GM12878 (cell line): ENCODE data around the gene SLC27A5. TPM values are rescaled to one million over a fixed set of nuclear protein-coding genes. Genes with fewer than 3 reads are reported as not detected.
A peak's percentile ranks its signal among the peaks of the same experiment; 100 is the strongest.

Source experiments
- ATAC-seq: fragments of 200-7000 bp; cut with Tn5 transposase; 3 replicates; pipeline ENCODE4 v1.9.1; 2020; ENCODE audit warnings: mild to moderate bottlenecking, moderate library complexity
- BruUV-seq: library from RNA; stranded (reverse); fragments of 400-500 nt; replicated peaks from 2 replicates; lab custom pipeline; 2021; lab: Mats Ljungman, UMichigan
- CTCF ChIA-PET: fragments of 300-600 bp; sonication (Branson Sonifier 250); formaldehyde crosslinking; extraction: SDS; loops from one replicate; lab custom pipeline; 2021; ENCODE audit warnings: inconsistent platforms; lab: Yijun Ruan, JAX
- POLR2A ChIA-PET: fragments of 350-600 bp; formaldehyde crosslinking; extraction: SDS; loops from one replicate; lab custom pipeline; 2021; ENCODE audit warnings: inconsistent platforms; lab: Charles Lee
- RAD21 ChIA-PET: fragments of 300-600 bp; sonication (Branson Sonifier 250); formaldehyde crosslinking; loops from one replicate; lab custom pipeline; 2023; ENCODE audit warnings: antibody characterized with exemption; ENCODE audit not compliant: unreplicated experiment; lab: Charles Lee
- SMC1A ChIA-PET: fragments of 300-600 bp; sonication (Branson Sonifier 250); formaldehyde crosslinking; loops from one replicate; lab custom pipeline; 2023; ENCODE audit not compliant: unreplicated experiment, uncharacterized antibody; lab: Charles Lee
- DNase-seq: peaks from one replicate; pipeline ENCODE4 v3.0.0-alpha.2; 2011; ENCODE audit warnings: low read depth, low spot score
- FAIRE-seq: peaks from 3 replicates; lab custom pipeline; 2011; peaks lifted over from hg19 to GRCh38; lab: Jason Lieb, UNC
- H2AFZ ChIP-seq: 2 replicates; pipeline ENCODE4 v1.6.0; 2011; ENCODE audit warnings: low read depth, low read length, control low read depth; ENCODE audit not compliant: control insufficient read depth
- H3K27ac ChIP-seq: 2 replicates; pipeline ENCODE4 v1.5.1; 2011; ENCODE audit warnings: control low read depth; ENCODE audit not compliant: control insufficient read depth, insufficient read depth
- H3K27me3 ChIP-seq, 2 experiments: replicated peaks in 1 of 2; 2 replicates each; pipeline versions ENCODE4 v1.6.0 to v1.6.1; 2011; ENCODE audit warnings: low read length in 1 of 2; ENCODE audit not compliant: control insufficient read depth in 2 of 2, insufficient read depth in 2 of 2
- H3K36me3 ChIP-seq, 2 experiments: 2 replicates each; pipeline ENCODE4 v1.5.1; 2011; ENCODE audit warnings: low read length in 1 of 2; ENCODE audit not compliant: control insufficient read depth in 2 of 2, insufficient read depth in 2 of 2
- H3K4me1 ChIP-seq: 2 replicates; pipeline ENCODE4 v1.6.1; 2011; ENCODE audit warnings: mild to moderate bottlenecking, low read length, moderate library complexity, mixed read lengths; ENCODE audit not compliant: control insufficient read depth, insufficient read depth
- H3K4me2 ChIP-seq: 2 replicates; pipeline ENCODE4 v1.6.0; 2011; ENCODE audit warnings: control low read depth; ENCODE audit not compliant: control insufficient read depth, insufficient read depth
- H3K4me3 ChIP-seq: fragments of 200-600 bp; sonication (generic); 2 replicates; pipeline ENCODE4 v1.5.1; 2016
- H3K79me2 ChIP-seq: 2 replicates; pipeline ENCODE4 v1.6.0; 2011; ENCODE audit warnings: low read length; ENCODE audit not compliant: control insufficient read depth, insufficient read depth
- H3K9ac ChIP-seq: 2 replicates; pipeline ENCODE4 v1.8.0; 2011; ENCODE audit warnings: low read length, control low read depth, mixed read lengths; ENCODE audit not compliant: control insufficient read depth, insufficient read depth
- H3K9me3 ChIP-seq: replicated peaks from 3 replicates; pipeline ENCODE4 v1.5.1; 2011; ENCODE audit warnings: mild to moderate bottlenecking, low read length; ENCODE audit not compliant: control insufficient read depth, insufficient read depth
- H4K20me1 ChIP-seq: 2 replicates; pipeline ENCODE4 v1.6.0; 2011; ENCODE audit not compliant: control insufficient read depth, insufficient read depth
- ASH2L ChIP-seq: fragments of 300-600, 200-600 bp; sonication (generic); IDR thresholded peaks from 2 replicates; pipeline ENCODE4 v1.6.1; 2017; ENCODE audit warnings: low read depth, mild to moderate bottlenecking, borderline replicate concordance
- BCL3 ChIP-seq: IDR thresholded peaks from 2 replicates; pipeline ENCODE4 v1.6.1; 2011; ENCODE audit warnings: borderline replicate concordance, low read depth, mild to moderate bottlenecking, moderate library complexity, low read length; ENCODE audit not compliant: insufficient read depth, poor library complexity, severe bottlenecking
- CBX5 ChIP-seq: sonication (generic); IDR thresholded peaks from 2 replicates; pipeline ENCODE4 v1.6.1; 2016; ENCODE audit warnings: low read depth, moderate library complexity, mild to moderate bottlenecking, inconsistent platforms
- HCFC1 ChIP-seq: fragments of 150-350 bp; IDR thresholded peaks from 2 replicates; pipeline ENCODE4 v1.6.1; 2014; ENCODE audit warnings: low read length
- HDAC2 ChIP-seq: fragments of 200-600 bp; sonication (generic); IDR thresholded peaks from 2 replicates; pipeline ENCODE4 v1.6.1; 2017
- MEF2A ChIP-seq: IDR thresholded peaks from 2 replicates; pipeline ENCODE4 v1.6.1; 2011; ENCODE audit warnings: low read depth, mild to moderate bottlenecking, low read length, moderate library complexity; ENCODE audit not compliant: insufficient read depth
- MLLT1 ChIP-seq: fragments of 450-650 bp; IDR thresholded peaks from 2 replicates; pipeline ENCODE4 v1.6.1; 2016; ENCODE audit warnings: mild to moderate bottlenecking
- MTA3 ChIP-seq: IDR thresholded peaks from 2 replicates; pipeline ENCODE4 v1.6.1; 2012; ENCODE audit warnings: low read length, inconsistent platforms, borderline replicate concordance
- MYC ChIP-seq: IDR thresholded peaks from 2 replicates; pipeline ENCODE4 v1.6.1; 2011; ENCODE audit warnings: mild to moderate bottlenecking, low read length, moderate library complexity, inconsistent platforms; ENCODE audit not compliant: insufficient read depth, insufficient replicate concordance, insufficient read length, severe bottlenecking
- NFXL1 ChIP-seq: fragments of 450-650 bp; IDR thresholded peaks from 2 replicates; pipeline ENCODE4 v1.6.1; 2017; ENCODE audit warnings: antibody characterized with exemption, mild to moderate bottlenecking, borderline replicate concordance
- SIN3A ChIP-seq: IDR thresholded peaks from 2 replicates; pipeline ENCODE4 v1.6.1; 2012; ENCODE audit warnings: low read depth, low read length, improper control_type of control experiment
- SMC3 ChIP-seq: IDR thresholded peaks from 2 replicates; pipeline ENCODE4 v1.6.1; 2011; ENCODE audit warnings: low read length, improper control_type of control experiment, borderline replicate concordance
- SRF ChIP-seq, 2 experiments: IDR thresholded peaks; 2 replicates each; pipeline ENCODE4 v1.6.1; 2011; ENCODE audit warnings: low read depth in 2 of 2, low read length in 2 of 2, mild to moderate bottlenecking in 1 of 2, moderate library complexity in 1 of 2
- SUPT20H ChIP-seq: IDR thresholded peaks from 2 replicates; pipeline ENCODE4 v1.6.1; 2011; ENCODE audit warnings: low read depth, mild to moderate bottlenecking, low read length, moderate library complexity, borderline replicate concordance; ENCODE audit not compliant: control insufficient read depth
- ZBTB11 ChIP-seq: fragments of 450-650 bp; formaldehyde crosslinking; IDR thresholded peaks from 2 replicates; pipeline ENCODE4 v1.5.0; 2022; ENCODE audit warnings: mild to moderate bottlenecking, missing genetic modification characterization
- ZSCAN29 ChIP-seq: fragments of 450-650 bp; IDR thresholded peaks from 2 replicates; pipeline ENCODE4 v1.6.1; 2017; ENCODE audit warnings: mild to moderate bottlenecking, moderate library complexity
- WGBS: methylation state at CpG from one replicate; pipeline ENCODE4 v1.1.6; 2016; ENCODE audit warnings: low lambda C conversion rate; ENCODE audit not compliant: insufficient replicate concordance, insufficient coverage; ENCODE audit errors: missing lambda C conversion rate; 5-methylcytosine and 5-hydroxymethylcytosine counted together
- in situ Hi-C: fragments of 300-500 bp; cut with MboI; formaldehyde crosslinking; loops from 9 replicates; pipeline ENCODE4 v1.14.3; 2018; ENCODE audit warnings: mixed read lengths
- intact Hi-C: fragments of 100-400 bp; cut with micrococcal nuclease; formaldehyde crosslinking; loops from one replicate; pipeline ENCODE4 v1.14.2; 2022; ENCODE audit not compliant: unreplicated experiment
- polyA plus RNA-seq, 11 experiments: library from polyadenylated mRNA; depleted of rRNA in 4 of 11; unstranded in 6 of 11; stranded (reverse) in 5 of 11; fragments of >200 nt; fragmentation: Nextera tagmentation in 4 of 11; fragmentation: Illumina TruSeq in 1 of 11; extraction: Ambion mirVana in 4 of 11; extraction: Trizol in 1 of 11; gene quantifications; 1 replicate in 1 of 11; 2 replicates in 10 of 11; pipeline versions ENCODE4 v1.2.1 to v1.2.3, GENCODE V29; 2011 to 2016; ENCODE audit warnings: inconsistent platforms in 2 of 11, missing spikeins in 2 of 11, low read depth in 1 of 11
- total RNA-seq, 4 experiments: library from RNA; depleted of rRNA in 3 of 4; stranded (reverse); fragments of >200 nt in 3 of 4; fragmentation: Illumina TruSeq in 1 of 4; extraction: Trizol in 1 of 4; gene quantifications; 2 replicates each; pipeline versions ENCODE4 v1.2.1 to v1.2.3, GENCODE V29; 2013 to 2021

The SLC27A5 gene
- total and polyA plus RNA-seq, 10 of the 15 experiments (the other 5 are each of a cell fraction or from before 2014, with no cell fraction given), result 21.2 to 127 (median 31.8) TPM

- WGBS, result 60% methylated on average over 8 of the region's 8 CpGs
- H3K27ac ChIP-seq, result peak overlapping the region; percentile 96
- H4K20me1 ChIP-seq, result no peaks in the 10 kb centered on the region
- BruUV-seq, result no TSS peak
- ATAC-seq (no peak), DNase-seq (no peak), FAIRE-seq (no peak)
- SMC1A ChIA-PET, result interaction anchor here (0.8 to 1.9 kb wide), 4 partner anchors 11 to 40 kb away, joined by 3 to 10 read pairs (median 4); partner anchors contain the start of gene ZBTB45
- intact Hi-C loops, result no loop called here
- RAD21 ChIA-PET, result interaction anchor here (1.0 to 1.6 kb wide), 5 partner anchors 15 to 40 kb away, joined by 3 to 5 read pairs (median 5); partner anchors contain the start of gene ZBTB45
- peak overlapping the region; percentile 89 for H3K4me3 ChIP-seq
- H3K9me3 ChIP-seq, result no peaks in the 10 kb centered on the region
- POLR2A ChIA-PET, result interaction anchor here (0.5 to 4.7 kb wide), 15 partner anchors 10 to 212 kb away, joined by 3 to 46 read pairs (median 5); partner anchors contain the start of genes MZF1, TRIM28, ZBTB45 and ZNF497
- no peak overlapping the region for H2AFZ ChIP-seq
- H3K27me3 ChIP-seq, result no peaks in the 10 kb centered on the region
- in situ Hi-C loops, result no loop called here
- H3K9ac ChIP-seq, result peak overlapping the region; percentile 93
- CTCF ChIA-PET, result interaction anchor here (0.6 to 2.4 kb wide), 5 partner anchors 12 to 658 kb away, joined by 3 to 14 read pairs (median 5); partner anchors contain the start of gene ZBTB45
- peaks cover 5% of the 10 kb centered on the region in 2 experiments; a peak in 3 of 4 replicates for H3K36me3 ChIP-seq
- peaks cover 44% of the 10 kb centered on the region for H3K4me1 ChIP-seq
- peaks cover 30% of the 10 kb centered on the region for H3K79me2 ChIP-seq
- peak overlapping the region; percentile 88 for H3K4me2 ChIP-seq
- TF ChIP-seq HDAC2 (no peak), BCL3 (no peak), SRF (IDR thresholded peaks at IDR 0.05; ENCODE audit: low read depth in 2 of 2, low read length in 2 of 2) (no peak), ZBTB11 (CRISPR knock-in tag) (no peak), ASH2L (no peak), MLLT1 (no peak), CBX5 (no peak), MEF2A (no peak), MYC (no peak), NFXL1 (no peak), ZSCAN29 (no peak), SMC3 (no peak), HCFC1 (no peak), MTA3 (no peak), SUPT20H (no peak), SIN3A (no peak)
Measured at GRCh38 chr19:58560007-58560887, 48.5 kb upstream of the SLC27A5 start.
